CD4-positive, alpha-beta T cell treated with Interleukin-15 for 1 hour (primary cell): ENCODE measurements around the gene SLC22A6.
"Not testable (repeated sequence)": the region's sequence is repeated elsewhere in the genome, so short reads cannot be mapped to it uniquely, and the experiment has no call there.

ENCODE experiments used
- DNase-seq: peaks from one replicate; pipeline ENCODE4 v3.0.0-alpha.2; 2020

The SLC22A6 gene

DNA sequence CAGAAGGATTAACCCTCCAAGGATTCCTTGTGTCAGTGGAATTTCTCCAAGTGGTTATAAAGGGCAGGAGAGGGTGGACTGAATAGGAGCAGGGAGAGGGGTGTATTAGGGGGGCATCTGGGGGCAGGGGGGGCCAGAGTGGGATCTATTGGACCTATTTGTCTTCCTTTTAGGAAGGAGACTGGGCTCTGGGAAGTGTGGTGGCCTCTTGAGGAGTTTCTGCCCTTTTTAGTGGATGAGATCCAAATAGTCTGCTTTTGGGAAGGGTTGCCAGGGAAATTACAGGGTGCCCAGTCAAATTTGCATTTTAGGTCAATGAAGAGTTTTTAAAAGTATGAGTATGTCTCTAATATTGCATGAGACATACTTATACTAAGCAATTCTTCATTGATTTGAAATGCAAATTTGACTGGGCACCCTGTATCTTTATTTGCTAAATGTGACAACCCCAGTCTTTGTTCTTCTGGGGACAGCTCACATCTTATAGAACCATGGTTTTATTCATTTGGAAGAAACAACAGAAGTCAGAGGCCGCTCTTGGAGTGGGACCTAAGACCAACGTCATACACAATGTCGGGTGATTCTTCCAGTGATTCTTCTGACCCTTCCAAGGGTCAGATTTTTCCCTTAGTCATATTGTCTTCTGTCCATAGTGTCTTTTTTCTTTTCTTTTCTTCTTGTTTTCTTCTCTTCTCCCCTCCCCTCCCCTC, 429 bp upstream of the SLC22A6 start:
- DNase-seq = no peak

DNA sequence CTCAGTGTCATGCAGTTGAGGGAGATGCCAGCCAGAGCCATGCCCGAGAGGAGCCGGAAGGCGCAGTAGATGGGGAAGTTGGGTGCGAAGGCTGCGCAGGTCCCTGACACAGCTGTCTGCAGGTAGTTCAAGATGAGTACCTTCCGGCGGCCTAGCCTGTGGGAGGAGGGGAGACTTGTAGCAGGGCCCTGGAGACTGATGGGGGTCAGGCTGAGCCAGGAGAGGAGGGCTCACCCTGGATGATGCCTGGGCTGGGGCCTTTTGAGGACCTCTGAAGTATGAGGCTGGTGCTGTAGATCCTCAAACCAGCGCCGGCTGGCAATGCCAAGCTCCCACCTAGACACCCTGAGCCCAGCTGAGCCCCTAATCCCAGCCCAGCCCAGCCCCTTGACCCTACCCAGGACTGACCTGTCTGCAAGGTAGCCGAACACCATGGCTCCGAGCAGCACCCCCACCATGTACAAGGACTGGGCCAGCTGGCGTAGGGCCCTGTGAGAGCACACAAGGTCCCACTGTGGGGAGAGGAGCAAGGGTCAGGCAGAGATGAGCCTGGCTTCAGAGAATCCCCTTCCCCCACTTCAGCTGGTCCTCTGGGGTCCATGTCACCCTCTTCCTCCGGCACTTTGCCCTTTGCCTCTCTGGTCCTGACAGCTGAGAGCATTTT, 1.1 kb downstream of the SLC22A6 start:
- DNase-seq = no peak

DNA sequence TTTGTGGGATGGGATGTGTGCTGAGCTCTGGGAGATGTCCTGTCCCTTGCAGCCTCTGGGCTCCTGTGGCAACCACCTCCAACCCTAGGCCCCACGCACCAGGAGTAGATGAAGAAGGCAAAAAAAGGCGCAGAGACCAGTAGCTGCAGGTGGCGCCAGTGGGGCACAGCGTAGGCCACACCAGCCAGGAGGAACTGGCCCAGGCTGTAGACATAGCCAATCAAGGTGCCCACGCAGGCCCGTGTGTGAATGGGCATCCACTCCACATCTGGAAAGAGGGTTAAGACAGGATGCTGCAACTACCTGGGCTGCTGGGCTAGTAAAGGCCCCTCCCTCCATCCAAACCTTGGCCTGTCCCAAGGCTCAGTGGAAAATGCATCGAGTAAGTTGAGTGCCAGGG, 3.0 kb downstream of the SLC22A6 start:
- DNase-seq = no peak

DNA sequence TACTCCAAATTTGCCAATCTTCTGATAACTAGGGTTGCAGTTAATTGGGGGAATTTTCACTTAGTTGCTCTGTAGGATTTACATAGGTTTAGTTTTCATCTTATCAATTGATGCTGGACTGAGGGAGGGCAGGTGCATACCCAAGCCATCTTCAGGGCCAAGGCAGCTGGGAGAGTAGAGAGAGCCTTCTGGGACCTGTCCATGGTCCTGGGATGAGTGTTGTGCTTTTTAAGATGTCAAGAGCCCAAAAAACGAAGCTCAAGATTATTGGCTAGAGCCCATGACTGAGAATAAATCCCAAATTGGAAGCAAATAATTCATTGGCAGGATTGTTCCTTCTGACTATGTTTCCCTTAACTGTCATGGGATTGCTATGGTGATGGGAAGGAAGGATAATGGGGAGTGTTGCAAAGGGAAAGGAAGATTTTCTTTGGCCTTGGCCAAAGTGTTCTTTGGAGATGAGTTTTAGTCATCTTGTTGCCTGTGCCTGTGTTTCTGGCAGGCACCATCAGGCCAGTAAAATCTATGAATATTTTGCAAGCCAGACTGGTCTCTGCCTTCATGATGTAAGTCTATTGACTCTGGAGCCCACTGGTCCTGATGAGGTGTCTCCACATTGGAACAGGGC, 4.5 kb downstream of the SLC22A6 start:
- DNase-seq = no peak

DNA sequence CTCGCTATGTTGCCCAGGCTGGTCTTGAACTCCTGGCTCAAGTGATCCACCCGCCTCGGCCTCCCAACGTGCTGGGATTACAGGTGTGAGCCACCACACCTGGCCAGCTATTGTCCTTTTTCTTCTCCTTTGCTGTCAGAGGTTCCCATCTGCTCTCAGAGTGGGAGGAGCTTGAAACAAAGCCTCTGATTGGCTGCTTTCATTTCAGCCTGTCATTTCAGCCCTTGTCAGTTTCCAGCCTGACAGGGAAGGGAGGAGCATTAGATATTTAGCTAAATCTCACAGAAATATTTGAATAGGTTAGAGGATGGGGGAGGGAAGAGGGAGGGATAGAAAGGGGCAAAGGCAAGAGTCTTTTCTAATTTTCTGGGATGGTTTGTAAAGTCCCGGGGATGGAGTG, 8.7 kb downstream of the SLC22A6 start:
- DNase-seq = no peak

DNA sequence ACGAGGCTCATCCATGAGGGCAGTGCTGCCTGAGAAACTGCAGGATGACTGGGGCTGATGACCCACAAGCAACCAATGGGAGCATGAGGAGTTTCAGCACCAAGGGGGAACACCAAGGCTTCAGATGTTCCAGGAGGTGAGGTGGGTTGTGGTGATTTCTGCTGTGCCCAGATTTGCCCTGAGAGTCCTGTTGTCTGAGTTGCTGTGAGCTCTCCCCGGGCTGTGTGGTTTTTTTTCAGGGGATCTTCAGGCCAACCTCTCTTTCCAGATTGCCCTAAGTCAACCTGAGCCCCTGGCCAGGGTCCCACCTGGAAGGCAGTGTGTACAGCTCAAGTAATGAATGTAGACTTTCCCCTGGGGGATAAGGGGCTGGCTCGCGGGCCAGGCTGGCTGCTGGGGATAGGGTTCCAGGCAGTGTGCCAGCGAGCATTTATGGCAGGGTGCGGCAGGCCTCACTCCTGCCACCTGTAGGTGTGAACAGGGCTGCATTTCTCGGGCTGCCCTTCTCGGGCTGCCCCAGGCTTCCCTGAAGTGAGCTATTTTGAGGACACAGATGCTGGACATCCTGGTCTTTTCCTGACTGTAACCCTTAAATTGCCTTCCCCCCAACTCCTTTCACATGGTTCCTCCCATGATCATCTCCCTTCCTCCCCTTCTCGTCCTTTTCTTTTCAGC, 9.8 kb downstream of the SLC22A6 start:
- no peak for DNase-seq

DNA sequence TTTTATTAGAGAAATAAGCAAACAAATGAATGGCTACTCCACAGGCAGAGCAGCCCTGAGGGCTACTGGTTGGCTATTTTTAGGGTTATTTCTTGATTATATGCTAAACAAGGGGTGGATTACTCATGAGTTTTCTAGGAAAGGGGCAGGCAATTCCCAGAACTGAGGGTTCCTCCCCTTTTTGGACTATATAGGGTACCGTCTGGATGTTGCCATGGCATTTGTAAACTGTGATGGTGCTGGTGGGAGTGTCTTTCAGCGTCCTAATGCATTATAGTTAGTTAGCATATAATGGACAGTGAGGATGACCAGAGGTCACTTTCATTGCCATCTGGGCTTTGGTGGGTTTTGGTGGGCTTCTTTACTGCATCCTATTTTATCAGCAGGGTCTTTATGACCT, 19.2 kb downstream of the SLC22A6 start:
- no peak for DNase-seq

DNA sequence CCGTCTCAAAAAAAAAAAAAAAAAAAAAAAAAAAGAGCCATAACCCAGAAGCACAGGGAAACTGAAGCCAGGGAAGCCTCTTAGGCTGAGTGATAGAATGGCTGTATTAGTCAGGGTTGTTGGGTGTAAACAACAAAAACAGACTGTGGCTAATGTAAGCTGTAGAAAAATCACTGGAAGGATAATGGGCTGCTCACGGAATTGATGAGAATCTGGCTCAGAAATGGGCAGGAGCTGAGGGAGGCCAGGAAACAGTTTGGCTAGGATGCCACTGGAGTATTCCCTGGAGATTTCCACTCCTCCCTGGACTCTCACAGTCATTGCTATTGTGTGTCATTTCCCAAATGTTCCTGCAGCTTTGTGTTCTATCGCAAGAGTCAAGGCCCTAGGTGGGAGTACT, 22.4 kb downstream of the SLC22A6 start:
- no peak for DNase-seq

DNA sequence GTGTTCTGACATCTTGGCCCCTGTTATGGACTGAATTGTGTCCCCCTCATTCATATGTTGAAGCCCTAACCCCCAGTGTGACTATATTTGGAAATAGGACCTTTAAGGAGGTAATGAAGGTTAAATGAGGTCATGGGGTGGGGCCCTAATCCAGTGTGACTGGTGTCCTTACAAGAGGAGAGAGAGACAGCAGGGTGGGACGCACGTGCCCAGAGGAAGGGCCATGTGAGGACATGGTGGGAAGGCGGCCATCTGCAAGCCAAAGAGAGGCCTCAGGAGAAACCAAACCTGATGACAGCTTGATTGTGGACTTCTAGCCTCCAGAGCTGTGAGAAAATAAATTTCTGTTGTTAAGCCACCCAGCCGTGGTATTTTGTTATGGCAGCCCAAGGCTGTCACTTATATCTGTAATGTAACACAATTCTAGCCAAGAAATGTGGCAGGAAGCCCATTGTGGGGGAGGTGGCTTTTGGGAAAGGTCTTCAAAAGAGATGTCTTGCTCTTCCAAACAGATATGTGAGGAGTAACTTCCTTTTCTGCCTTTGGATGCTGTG, 23.7 kb downstream of the SLC22A6 start:
- no peak for DNase-seq

DNA sequence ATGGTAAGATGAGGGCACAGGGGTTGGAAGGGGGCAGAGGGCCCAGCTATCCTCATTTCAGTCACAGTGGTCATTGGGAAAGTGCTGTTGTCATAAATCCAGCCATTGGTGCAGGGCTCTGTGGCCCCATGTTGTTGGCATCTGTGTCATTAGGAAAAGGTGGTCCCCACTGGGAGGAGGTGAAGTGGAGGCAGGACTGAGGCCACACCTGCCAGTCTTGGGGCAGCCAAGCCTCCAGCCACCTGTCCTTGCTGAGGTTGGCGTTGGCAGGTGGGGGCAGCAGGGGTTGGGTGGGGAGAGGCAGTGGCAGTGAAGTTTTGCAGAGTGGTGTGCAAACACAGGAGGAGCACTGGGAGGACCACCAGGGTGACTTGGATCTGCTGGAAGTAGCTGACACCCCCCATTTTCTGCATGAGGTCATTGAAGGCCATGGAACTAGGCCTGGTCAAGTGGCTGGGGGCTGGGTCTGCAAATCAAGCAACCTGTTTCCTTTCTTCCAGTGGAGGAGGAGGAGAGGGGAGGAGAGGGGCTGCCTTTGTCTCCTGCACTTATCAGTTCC, 25.3 kb downstream of the SLC22A6 start:
- no peak for DNase-seq

DNA sequence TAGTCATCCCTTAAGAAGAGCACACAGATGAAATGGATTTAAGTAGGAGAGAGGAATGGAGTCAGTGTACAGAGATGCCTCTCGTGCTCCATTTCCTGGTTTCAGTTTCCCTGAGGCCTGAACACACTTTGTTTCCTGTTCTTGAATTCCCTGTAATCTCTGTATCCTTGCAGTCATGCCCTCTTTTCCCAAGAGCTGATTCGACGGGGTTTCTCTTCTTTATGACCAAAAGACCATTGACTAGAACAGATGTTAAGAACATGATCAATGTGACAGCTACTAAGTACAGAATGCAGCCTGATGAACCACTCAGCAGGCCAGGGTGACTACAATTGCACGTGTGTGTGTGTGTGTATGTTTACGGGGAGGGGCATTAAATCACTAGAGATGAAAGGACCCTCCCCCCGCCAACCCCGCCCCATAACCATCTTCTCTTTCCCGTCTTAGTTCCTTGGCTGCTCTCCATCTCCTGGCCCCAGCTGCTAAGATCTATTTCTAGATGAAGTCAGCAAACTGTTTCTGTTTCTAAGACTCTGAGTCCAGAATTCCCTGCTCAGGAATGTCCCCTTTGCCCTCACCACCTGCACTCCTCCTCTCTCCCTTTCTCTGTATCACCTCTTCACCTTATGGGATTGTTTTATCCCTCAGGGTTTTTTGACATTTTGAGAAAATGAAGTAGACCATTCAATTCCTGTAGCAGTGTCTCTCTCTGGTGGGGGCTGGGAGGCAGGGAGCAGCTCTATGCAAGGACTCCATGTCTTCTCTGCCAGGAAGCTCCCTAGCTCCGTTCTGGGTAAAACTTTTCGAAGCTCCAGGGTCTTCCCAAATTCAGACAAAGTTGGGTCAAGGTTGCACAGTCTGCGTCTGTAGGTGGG, 26.0 kb downstream of the SLC22A6 start:
- DNase-seq = no peak

DNA sequence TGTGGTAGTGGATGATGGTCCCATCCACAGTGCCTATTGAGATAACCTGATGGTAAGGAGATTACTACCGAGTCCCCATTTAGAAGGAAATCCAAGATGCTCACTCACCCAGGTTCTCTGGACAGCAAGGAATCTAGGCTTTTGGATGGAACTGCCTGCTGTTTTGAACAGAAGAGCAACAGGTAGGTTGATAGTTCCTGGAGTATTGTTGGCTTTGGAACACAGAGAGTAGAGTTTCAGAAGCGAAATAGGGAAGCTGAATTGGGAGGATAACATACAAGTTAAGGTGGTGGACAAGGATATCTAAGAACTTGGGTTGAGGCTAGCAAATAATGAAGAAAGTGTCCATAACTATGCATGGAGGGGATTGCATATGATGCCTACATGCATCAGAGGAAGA, 27.6 kb downstream of the SLC22A6 start:
- DNase-seq = no peak

DNA sequence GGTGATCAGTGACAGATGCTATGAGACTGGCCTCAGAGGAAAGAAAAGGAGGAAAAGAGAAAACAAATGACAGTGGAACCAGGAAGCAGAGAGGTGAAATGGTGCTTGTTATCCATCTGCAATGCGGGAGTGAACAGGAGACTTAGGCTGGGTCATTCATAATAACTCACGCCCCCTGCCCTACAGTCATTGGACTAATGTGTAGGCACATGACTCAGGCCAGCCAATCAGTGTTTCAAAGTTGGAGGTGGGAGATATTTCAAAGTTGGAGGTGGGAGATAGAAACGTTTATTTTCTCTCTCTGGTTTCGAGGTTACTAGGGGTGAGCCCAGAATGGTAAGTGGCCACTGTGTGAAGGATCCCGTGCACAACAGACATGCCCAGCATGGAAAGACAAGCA, 30.3 kb downstream of the SLC22A6 start:
- no peak for DNase-seq

DNA sequence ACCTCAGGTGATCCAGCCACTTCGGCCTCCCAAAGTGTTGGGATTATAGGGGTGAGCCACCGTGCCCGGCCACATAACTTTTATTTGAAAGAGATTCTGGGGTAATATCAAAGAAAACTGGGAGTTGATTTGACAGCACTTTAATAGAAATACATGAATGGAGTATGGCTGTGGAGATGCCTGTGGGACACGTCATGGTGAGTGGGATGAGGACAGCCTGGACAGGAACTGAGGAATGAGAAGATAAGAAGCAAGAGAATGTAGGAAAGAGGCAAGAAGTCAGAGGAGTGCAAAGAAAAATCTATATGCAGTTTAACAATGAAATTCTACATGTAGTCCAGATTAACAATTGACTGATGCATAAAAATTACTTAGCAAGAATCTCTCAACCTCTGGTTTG, 31.0 kb downstream of the SLC22A6 start:
- DNase-seq = no peak

DNA sequence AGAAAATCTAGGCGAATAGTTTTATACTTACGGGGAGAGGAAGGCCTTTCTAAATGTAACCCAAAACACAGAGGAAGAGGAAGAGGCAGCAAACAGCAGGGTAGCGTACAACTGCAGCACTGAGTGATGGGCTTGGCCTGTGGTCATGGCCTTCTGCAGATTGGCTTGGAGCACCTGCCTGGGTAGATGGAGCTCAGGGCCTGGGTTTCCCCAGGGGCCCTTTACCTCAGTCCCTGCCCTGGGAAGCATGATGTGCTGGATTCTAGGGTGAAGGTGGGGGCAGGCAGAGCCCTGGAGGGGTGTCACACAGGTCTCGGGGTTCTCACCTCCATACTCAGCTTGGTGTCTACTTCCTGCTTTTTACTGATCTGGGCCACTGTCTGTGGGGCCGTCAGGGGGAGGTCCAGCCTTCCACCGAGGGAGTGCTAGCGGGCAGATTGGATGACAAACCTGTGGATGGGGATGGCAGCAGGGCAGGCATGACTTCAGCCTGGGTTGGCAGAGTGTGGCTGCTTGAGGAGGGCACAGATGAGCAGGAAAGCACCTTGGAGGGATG, 35.9 kb downstream of the SLC22A6 start:
- DNase-seq = no peak

DNA sequence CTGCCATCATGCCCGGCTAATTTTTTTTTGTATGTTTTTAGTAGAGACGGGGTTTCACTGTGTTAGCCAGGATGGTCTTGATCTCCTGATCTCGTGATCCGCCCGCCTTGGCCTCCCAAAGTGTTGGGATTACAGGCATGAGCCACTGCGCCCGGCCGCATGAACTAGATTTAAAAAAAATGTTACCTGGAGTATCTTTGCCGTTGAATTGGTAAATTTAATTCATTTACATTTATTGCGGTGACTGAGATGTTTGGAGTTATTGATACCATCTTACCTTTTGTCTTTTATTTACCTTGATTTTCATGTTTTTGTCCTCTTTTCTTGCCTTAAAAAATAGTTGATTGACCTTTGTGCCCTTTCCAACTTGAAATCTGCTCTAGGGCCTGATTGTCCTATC, 39.2 kb downstream of the SLC22A6 start:
- DNase-seq = not testable (repeated sequence)

DNA sequence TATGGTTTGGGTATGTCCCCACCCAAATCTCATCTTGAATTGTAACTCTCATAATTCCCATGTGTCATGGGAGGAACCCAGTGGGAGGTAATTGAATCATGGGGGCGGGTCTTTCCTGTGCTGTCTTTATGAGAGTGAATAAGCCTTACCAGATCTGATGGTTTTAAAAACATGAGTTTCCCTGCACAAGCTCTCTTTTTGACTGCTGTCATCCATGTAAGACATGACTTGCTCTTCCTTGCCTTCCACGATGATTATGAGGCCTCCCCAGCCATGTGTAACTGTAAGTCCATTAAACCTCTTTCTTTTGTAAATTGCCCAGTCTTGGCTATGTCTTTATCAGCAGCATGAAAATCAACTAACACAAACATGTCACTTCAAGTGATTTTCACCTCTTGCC, 47.2 kb downstream of the SLC22A6 start:
- DNase-seq = not testable (repeated sequence)

DNA sequence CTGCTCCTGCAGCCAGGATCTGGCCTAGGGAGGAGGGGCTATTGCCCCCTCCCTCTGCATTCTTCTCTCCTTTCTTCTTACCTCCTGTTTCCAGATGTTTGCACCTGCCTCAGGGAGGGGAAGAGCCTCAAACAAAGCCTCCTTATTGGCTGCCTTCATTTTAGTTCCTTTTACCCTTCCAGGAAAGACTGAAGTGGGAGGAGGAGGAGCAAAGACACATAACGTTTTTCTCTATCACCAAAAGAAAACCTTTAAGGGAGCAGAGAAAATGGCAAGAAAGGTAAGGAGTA, 50.3 kb downstream of the SLC22A6 start:
- no peak for DNase-seq

DNA sequence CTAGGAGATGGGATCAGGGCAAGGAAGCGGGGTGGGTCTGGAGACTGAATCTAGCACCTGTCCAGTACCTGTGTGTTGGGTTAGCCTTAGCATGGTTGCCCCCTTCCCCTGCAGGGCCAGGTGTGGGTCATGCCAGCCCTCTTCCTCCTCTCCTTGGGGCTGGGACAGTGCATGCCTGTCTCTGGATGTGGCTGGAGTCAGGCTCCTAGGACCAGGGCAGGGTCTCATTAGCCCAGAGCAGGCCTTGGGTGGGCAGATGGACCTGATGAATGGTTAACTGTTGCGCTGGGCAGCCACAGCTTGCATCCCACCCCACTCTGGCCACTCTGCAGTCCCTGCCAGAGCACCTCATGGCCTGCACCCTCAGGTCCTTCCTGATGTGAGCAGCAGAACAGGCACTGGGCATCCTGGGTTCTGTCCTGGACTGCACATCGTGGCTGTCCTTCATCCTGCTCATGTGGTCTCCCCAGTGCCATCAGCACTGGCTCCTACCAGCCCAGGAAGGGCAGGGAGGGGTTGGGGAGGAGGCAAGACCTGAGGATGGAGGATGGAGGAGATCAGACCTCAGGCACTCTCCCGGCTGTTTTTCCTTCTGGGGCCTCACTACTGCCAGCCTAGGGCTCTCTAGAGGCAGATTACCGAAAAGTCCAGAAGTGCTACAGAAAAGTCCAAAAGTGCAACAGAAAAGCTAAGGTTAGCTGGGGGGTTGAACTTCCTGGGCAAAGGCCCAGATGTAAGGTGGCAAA, 50.8 kb downstream of the SLC22A6 start:
- DNase-seq = no peak

DNA sequence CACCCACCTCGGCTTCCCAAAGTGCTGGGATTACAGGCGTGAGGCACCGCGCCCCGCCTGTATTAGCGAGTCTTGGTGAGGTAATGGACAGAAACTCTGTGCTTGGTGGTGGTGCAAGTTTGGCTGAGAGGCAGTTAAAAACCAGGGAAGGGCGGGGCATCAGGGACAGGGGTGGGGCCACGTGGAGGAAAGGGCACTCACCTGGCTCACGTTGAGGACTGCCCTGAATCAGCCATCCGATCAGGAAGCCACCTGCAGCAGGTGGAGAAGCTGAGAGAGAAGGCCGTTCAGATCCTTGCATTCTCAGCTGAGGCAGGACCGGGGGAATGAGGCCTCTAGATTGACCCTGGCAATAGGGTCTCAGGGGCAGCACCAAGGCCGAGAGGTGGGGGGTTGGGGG, 51.5 kb downstream of the SLC22A6 start:
- DNase-seq = no peak
